ENCODE measurements around the gene KRT86. TPM values are rescaled to one million over a fixed set of nuclear protein-coding genes. Genes with fewer than 3 reads are reported as not detected.

The KRT86 gene
- total RNA-seq, 4 donors from 2014 or later = not detected

DNA sequence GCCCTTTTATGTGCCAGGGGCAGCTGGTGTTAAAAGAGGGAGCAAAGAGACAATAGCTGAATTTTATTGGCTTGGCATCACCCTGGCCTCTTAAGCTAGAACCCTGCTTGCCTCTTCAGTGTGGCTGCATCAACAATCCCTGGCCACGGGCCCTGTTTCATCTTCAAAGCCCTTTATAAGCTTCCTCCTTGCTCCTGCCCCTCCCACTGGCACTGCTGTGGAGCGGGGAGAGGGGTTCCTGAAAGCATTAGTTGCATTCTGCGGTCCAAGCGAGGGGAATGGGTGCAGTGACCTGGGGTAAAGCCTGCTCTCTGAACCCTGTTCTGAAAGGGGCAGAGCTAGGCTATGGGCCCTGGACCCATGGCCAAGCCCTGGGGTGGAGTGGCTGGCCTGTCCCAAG lies 47.0 kb downstream of the KRT86 start:
- H3K36me3 ChIP-seq = no peaks in the 10 kb centered on the region
- TF ChIP-seq, protein P1, sequence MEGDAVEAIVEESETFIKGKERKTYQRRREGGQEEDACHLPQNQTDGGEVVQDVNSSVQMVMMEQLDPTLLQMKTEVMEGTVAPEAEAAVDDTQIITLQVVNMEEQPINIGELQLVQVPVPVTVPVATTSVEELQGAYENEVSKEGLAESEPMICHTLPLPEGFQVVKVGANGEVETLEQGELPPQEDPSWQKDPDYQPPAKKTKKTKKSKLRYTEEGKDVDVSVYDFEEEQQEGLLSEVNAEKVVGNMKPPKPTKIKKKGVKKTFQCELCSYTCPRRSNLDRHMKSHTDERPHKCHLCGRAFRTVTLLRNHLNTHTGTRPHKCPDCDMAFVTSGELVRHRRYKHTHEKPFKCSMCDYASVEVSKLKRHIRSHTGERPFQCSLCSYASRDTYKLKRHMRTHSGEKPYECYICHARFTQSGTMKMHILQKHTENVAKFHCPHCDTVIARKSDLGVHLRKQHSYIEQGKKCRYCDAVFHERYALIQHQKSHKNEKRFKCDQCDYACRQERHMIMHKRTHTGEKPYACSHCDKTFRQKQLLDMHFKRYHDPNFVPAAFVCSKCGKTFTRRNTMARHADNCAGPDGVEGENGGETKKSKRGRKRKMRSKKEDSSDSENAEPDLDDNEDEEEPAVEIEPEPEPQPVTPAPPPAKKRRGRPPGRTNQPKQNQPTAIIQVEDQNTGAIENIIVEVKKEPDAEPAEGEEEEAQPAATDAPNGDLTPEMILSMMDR (IDR thresholded peaks at IDR 0.05) = no peak
- no peak for TF ChIP-seq POLR2A (IDR thresholded peaks at IDR 0.05)
- H3K4me1 ChIP-seq = no peaks in the 10 kb centered on the region
- no peaks in the 10 kb centered on the region for H3K9me3 ChIP-seq
- no peak overlapping the region for H3K4me3 ChIP-seq
- DNase-seq = peak in 2 of 3 donors; percentile 22 to 32
- H3K27ac ChIP-seq = no peak overlapping the region
- H3K27me3 ChIP-seq = no peaks in the 10 kb centered on the region

GRCh38 chr12:52322069-52322468 lies 47.6 kb downstream of the KRT86 start:
- Histone ChIP-seq H3K4me1 (no peaks in the 10 kb centered on the region), H3K27ac (no peak overlapping the region), H3K4me3 (no peak overlapping the region), H3K36me3 (no peaks in the 10 kb centered on the region), H3K27me3 (no peaks in the 10 kb centered on the region), H3K9me3 (no peaks in the 10 kb centered on the region)
- DNase-seq = peak in 2 of 3 donors; percentile 13 to 16
- TF ChIP-seq POLR2A (IDR thresholded peaks at IDR 0.05) = no peak
- TF ChIP-seq, protein P1 (IDR thresholded peaks at IDR 0.05) = no peak

DNA sequence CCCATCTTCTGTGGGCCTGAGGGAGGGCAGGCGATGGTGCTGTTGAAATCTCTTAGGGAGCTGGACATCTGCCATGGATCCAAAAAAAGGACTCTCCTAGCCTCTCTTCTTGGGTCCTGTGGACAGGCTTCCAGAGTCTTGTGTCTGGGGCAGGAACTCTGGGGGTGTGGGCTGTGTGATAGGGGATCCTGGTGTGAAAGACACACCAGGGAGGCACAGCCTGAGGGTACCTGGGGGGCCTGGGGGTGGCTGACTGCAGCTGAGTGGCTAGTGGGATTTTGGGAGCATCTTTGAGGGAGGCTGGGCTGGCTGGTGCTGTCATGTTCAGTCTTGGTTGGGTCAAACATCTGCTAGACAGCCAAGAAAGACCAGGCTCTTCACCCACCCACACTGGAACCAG lies 48.6 kb downstream of the KRT86 start:
- Histone ChIP-seq H3K9me3 (no peaks in the 10 kb centered on the region), H3K4me3 (no peak overlapping the region), H3K4me1 (no peaks in the 10 kb centered on the region), H3K27me3 (no peaks in the 10 kb centered on the region), H3K27ac (no peak overlapping the region), H3K36me3 (no peaks in the 10 kb centered on the region)
- DNase-seq = peak in 2 of 3 donors; percentile 19 to 30
- no peak for TF ChIP-seq POLR2A (IDR thresholded peaks at IDR 0.05)
- TF ChIP-seq, protein P1 (IDR thresholded peaks at IDR 0.05) = no peak

DNA sequence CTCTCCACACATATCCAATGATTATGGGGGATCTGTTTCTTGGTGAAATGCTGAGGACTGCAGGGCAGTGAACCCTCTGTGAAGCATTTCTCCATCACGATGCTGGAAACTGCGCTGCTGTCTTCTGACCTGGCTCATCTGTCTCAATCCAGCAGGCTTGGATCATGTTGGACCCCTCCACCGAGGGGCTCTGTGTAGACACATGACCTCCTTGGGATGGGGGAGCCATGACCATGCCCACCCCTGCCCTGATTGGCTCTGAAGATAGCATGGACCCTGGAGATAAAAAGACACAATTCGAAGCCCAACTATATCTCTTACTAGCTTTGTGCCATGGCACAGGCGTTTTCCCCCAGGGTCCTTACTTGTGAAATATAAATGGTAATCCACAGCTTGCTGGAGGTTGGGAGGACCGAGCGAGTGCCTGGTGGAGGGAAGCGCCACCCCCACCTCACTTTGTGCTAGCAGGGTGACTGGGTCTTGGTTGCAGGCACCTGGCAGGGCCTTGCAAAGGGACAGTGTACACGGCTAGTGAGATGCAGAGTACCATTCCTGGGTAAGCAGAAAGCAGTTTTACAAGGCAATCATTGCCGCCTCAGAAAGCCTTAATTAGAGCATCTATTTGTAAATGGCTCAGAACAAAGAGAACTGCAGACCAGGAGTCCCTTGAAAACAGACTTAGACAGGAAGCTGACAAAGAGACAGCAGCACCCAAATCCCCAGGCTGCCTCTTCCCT lies 49.1 kb downstream of the KRT86 start:
- no peaks in the 10 kb centered on the region for H3K27me3 ChIP-seq
- H3K27ac ChIP-seq = no peak overlapping the region
- H3K9me3 ChIP-seq = no peaks in the 10 kb centered on the region
- no peak overlapping the region for H3K4me3 ChIP-seq
- no peaks in the 10 kb centered on the region for H3K36me3 ChIP-seq
- no peak for TF ChIP-seq POLR2A (IDR thresholded peaks at IDR 0.05)
- TF ChIP-seq, protein P1 (IDR thresholded peaks at IDR 0.05) = no peak
- DNase-seq = peak in 2 of 3 donors; percentile 13 to 31
- H3K4me1 ChIP-seq = no peaks in the 10 kb centered on the region

DNA sequence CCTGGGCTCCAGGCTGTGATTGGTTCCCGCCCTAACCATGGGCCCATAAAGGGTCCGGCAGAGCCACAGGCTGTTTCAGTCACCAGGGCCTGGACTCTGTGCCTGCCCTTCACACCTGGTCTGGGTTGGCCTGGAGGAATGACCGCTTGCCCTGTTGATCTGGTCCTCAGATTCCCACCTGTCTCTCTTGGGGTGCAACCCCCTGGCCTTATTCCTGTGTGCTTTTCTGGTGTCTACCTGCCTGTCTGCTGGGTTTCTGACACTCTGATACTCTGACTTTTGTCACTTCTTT lies 49.7 kb downstream of the KRT86 start:
- H3K27me3 ChIP-seq = no peaks in the 10 kb centered on the region
- no peaks in the 10 kb centered on the region for H3K36me3 ChIP-seq
- H3K4me1 ChIP-seq = no peaks in the 10 kb centered on the region
- no peaks in the 10 kb centered on the region for H3K9me3 ChIP-seq
- TF ChIP-seq, protein P1 (IDR thresholded peaks at IDR 0.05) = no peak
- TF ChIP-seq POLR2A (IDR thresholded peaks at IDR 0.05) = no peak
- no peak overlapping the region for H3K4me3 ChIP-seq
- H3K27ac ChIP-seq = no peak overlapping the region
- DNase-seq = peak in 2 of 3 donors; percentile 18 to 30

All from Peyer's patch (tissue), 4 donors.